Mammary epithelial cell (primary cell): ENCODE measurements around the gene CNOT3.

ENCODE experiments used
- EZH2 ChIP-seq: IDR thresholded peaks from 2 replicates; pipeline ENCODE4 v1.6.1; 2012; ENCODE audit warnings: low read length, inconsistent platforms, borderline replicate concordance
- TF ChIP-seq, protein P1 (sequence below), 2 donors: IDR thresholded peaks in 1 of 2; conservative IDR thresholded peaks in 1 of 2; 2 replicates each; pipeline ENCODE4 v1.5.1; 2011 to 2012; ENCODE audit warnings: inconsistent platforms in 2 of 2, low read length in 2 of 2, mild to moderate bottlenecking in 2 of 2, control low read depth in 1 of 2, low read depth in 1 of 2; ENCODE audit not compliant: insufficient read depth in 1 of 2; ENCODE audit errors: extremely low read depth in 1 of 2

DNA sequence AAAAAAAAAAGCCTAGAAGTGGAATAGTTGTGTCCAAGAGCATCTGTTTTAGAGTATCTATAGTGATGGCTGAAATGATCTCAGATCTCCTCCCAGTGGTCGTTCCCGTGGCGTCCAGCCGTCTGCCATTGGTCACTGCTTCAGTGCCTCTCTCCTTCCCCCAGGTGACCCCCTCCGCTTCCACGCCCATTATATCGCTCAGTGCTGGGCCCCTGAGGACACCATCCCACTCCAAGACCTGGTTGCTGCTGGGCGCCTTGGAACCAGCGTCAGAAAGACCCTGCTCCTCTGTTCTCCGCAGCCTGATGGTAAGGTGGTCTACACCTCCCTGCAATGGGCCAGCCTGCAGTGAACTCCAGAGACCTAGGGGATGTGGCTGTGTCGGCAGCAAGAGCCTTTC, 55.4 kb downstream of the CNOT3 start:
- TF ChIP-seq, protein P1, sequence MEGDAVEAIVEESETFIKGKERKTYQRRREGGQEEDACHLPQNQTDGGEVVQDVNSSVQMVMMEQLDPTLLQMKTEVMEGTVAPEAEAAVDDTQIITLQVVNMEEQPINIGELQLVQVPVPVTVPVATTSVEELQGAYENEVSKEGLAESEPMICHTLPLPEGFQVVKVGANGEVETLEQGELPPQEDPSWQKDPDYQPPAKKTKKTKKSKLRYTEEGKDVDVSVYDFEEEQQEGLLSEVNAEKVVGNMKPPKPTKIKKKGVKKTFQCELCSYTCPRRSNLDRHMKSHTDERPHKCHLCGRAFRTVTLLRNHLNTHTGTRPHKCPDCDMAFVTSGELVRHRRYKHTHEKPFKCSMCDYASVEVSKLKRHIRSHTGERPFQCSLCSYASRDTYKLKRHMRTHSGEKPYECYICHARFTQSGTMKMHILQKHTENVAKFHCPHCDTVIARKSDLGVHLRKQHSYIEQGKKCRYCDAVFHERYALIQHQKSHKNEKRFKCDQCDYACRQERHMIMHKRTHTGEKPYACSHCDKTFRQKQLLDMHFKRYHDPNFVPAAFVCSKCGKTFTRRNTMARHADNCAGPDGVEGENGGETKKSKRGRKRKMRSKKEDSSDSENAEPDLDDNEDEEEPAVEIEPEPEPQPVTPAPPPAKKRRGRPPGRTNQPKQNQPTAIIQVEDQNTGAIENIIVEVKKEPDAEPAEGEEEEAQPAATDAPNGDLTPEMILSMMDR (conservative IDR thresholded peaks at IDR 0.05 in 1 of 2, IDR thresholded peaks at IDR 0.05 in 1 of 2; ENCODE audit: extremely low read depth in 1 of 2, insufficient read depth in 1 of 2, low read depth in 1 of 2, low read length in 2 of 2), result no peak
- no peak for TF ChIP-seq EZH2
